RWPE1 (cell line): Measurements from ENCODE around the gene DMAC2.

Experiments used
- CTCF ChIA-PET: fragments of 350-600 bp; sonication (Branson Sonifier 250); formaldehyde crosslinking; extraction: SDS; loops from one replicate; lab custom pipeline; 2021; lab: Yijun Ruan, JAX
- POLR2A ChIA-PET: fragments of 400-600 bp; formaldehyde crosslinking; extraction: SDS; loops from one replicate; lab custom pipeline; 2020; ENCODE audit warnings: antibody characterized with exemption; ENCODE audit not compliant: low non-redundant PET; lab: Yijun Ruan, JAX
- DNase-seq: peaks from one replicate; pipeline ENCODE4 v3.0.0; 2012; ENCODE audit warnings: low spot score
- H3K27ac ChIP-seq: fragments of 450-650 bp; 2 replicates; pipeline ENCODE4 v1.5.1; 2017
- CTCF ChIP-seq: fragments of 450-650 bp; conservative IDR thresholded peaks from 2 replicates; pipeline ENCODE4 v1.5.1; 2017; ENCODE audit warnings: low read depth, mild to moderate bottlenecking

DMAC2 gene

GRCh38 chr19:41405776-41406175, 33.9 kb downstream of the DMAC2 start:
- TF ChIP-seq CTCF = no peak
- ChIA-PET POLR2A (interaction anchor here (0.5 kb wide), 1 partner anchor 12 kb away, joined by 3 read pairs; no protein-coding TSS in a partner anchor), CTCF (interaction anchor here (0.6 kb wide), 1 partner anchor 34 kb away, joined by 3 read pairs; the partner anchor contains the start of gene DMAC2)
- H3K27ac ChIP-seq = no peak overlapping the region
- no peak for DNase-seq

- no peak for DNase-seq
- ChIA-PET CTCF (no interaction called here), POLR2A (no interaction called here)
- TF ChIP-seq CTCF = no peak
- no peak overlapping the region for H3K27ac ChIP-seq
These were observed 36.3 kb downstream of the DMAC2 start for GRCh38 chr19:41403181-41403970.

- no peak for DNase-seq
- ChIA-PET CTCF (interaction anchor here (0.6 kb wide), 1 partner anchor 48 kb away, joined by 3 read pairs; no protein-coding TSS in a partner anchor), POLR2A (interaction anchor here (0.9 kb wide), 1 partner anchor 51 kb away, joined by 3 read pairs; no protein-coding TSS in a partner anchor)
- TF ChIP-seq CTCF = no peak
- H3K27ac ChIP-seq = no peak overlapping the region
These were observed 37.7 kb downstream of the DMAC2 start for GRCh38 chr19:41402010-41402409.

- TF ChIP-seq CTCF = no peak
- ChIA-PET POLR2A (no interaction called here), CTCF (no interaction called here)
- peak overlapping the region; percentile 24 for H3K27ac ChIP-seq
- no peak for DNase-seq
These were observed 38.2 kb downstream of the DMAC2 start for GRCh38 chr19:41401483-41401882.

GRCh38 chr19:41399525-41399924, 40.2 kb downstream of the DMAC2 start:
- no peak for TF ChIP-seq CTCF
- no peak for DNase-seq
- H3K27ac ChIP-seq = no peak overlapping the region
- POLR2A ChIA-PET = no interaction called here
- CTCF ChIA-PET = no interaction called here

GRCh38 chr19:41399091-41399490, 40.6 kb downstream of the DMAC2 start:
- ChIA-PET POLR2A (no interaction called here), CTCF (interaction anchor here (0.6 kb wide), 1 partner anchor 51 kb away, joined by 4 read pairs; no protein-coding TSS in a partner anchor)
- TF ChIP-seq CTCF = no peak
- H3K27ac ChIP-seq = no peak overlapping the region
- DNase-seq = no peak
